ENCODE data around the gene GDPD4.

- no peak for TF ChIP-seq CTCF (IDR thresholded peaks at IDR 0.05)
- TF ChIP-seq POLR2AphosphoS5 (IDR thresholded peaks at IDR 0.05; ENCODE audit: low read depth, low read length) = no peak
Measured at GRCh38 chr11:77200351-77201268, 100.9 kb downstream of the GDPD4 start.
